Colon (tissue), 2 donors: ENCODE measurements around the gene EP300.
"Not testable (repeated sequence)": the region's sequence is repeated elsewhere in the genome, so short reads cannot be mapped to it uniquely, and the experiment has no call there.

Experiments
- FAIRE-seq: peaks from 2 replicates; lab custom pipeline; 2012; peaks lifted over from hg19 to GRCh38; lab: Jason Lieb, UNC
- donor health status: control.
- donor health status: control.

Gene EP300

DNA sequence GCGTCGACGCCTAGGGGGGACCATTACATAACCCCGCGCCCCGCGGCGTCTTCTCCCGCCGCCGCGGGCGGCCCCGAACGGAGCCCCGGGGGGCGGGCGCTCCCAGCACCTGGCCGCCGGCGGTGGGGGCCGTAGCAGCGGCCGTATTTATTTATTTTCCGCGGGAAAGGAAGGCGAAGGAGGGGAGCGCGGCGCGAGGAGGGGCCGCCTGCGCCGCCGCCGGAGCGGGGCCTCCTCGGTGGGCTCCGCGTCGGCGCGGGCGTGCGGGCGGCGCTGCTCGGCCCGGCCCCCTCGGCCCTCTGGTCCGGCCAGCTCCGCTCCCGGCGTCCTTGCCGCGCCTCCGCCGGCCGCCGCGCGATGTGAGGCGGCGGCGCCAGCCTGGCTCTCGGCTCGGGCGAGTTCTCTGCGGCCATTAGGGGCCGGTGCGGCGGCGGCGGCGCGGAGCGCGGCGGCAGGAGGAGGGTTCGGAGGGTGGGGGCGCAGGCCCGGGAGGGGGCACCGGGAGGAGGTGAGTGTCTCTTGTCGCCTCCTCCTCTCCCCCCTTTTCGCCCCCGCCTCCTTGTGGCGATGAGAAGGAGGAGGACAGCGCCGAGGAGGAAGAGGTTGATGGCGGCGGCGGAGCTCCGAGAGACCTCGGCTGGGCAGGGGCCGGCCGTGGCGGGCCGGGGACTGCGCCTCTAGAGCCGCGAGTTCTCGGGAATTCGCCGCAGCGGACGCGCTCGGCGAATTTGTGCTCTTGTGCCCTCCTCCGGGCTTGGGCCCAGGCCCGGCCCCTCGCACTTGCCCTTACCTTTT lies at the start of gene EP300:
Gene EP300, plus strand, starts transcription at position 570 of the 795 bp plus-strand sequence. CDS start 413 bp downstream, outside the sequence.
- no peak for FAIRE-seq

DNA sequence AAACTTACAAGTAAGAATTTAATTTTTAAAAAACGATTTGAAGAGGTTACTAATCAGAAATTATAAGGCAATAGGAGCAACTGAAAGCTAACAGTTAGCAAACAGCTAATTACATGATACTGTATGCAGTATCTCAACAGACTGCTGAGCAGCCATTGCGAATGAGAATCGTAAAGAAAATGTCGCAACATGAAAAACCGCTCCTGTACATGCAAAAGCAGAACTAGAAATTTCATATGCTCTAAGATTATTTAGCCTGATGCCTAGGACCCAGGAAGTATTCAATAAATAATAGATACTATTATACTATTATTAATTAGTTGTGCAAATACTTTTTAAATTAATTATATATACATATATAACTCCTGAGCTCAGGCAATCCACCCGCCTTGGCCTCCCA lies 48.7 kb upstream of the EP300 start:
- FAIRE-seq: no peak

DNA sequence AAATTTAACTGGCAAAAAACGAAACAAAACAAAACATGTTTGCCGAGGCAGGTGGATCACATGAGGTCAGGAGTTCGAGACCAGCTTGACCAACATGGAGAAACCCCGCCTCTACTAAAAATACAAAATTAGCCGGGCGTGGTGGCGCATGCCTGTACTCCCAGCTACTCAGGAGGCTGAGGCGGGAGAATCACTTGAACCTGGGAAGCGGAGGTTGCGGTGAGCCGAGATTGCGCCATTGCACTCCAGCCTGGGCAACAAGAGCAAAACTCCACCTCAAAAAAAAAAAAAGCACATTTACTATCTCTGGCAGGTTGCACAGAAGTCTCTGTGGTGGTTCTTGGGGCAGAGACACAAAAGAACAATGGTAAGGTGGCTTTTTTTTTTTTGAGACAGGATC lies 46.8 kb upstream of the EP300 start:
- FAIRE-seq: not testable (repeated sequence)

- no peak for FAIRE-seq
These were observed 44.6 kb upstream of the EP300 start for GRCh38 chr22:41047801-41048211.

DNA sequence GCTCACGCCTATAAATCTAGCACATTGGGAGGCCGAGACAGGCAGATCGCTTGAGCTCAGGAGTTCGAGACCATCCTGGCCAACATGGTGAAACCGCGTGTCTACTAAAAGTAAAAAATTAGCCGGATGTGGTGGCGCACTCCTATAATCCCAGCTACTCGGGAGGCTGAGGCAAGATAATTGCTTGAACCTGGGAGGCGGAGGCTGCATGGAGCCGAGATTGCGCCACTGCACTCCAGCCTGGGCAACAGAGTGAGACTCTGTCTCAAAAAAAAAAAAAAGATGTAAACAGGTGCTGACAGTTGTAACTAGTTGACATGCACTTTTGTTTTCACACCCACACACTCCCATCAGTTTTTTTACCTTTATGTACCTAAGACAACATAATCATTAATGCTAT lies 44.0 kb upstream of the EP300 start:
- not testable (repeated sequence) for FAIRE-seq

- no peak for FAIRE-seq
These were observed 43.3 kb upstream of the EP300 start for GRCh38 chr22:41048791-41049717.

DNA sequence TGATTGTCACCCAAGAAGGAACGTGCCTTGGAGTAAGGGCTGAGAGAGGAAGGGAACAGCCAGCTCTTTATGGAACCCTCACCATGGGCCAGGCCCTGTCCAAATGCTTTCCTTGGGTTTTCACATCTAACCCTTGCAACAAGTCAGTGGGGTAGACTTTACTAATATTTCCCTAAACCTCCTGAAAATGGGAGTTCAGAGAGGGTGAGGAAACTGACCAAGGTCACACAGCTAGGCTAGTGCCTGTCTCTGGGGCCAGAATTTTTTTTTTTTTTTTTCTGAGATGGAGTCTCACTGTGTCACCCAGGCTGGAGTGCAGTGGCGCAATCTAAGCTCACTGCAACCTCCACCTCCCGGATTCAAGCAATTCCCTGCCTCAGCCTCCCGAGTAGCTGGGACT lies 42.6 kb upstream of the EP300 start:
- not testable (repeated sequence) for FAIRE-seq

- no peak for FAIRE-seq
These were observed 41.5 kb upstream of the EP300 start for GRCh38 chr22:41050883-41051282.

DNA sequence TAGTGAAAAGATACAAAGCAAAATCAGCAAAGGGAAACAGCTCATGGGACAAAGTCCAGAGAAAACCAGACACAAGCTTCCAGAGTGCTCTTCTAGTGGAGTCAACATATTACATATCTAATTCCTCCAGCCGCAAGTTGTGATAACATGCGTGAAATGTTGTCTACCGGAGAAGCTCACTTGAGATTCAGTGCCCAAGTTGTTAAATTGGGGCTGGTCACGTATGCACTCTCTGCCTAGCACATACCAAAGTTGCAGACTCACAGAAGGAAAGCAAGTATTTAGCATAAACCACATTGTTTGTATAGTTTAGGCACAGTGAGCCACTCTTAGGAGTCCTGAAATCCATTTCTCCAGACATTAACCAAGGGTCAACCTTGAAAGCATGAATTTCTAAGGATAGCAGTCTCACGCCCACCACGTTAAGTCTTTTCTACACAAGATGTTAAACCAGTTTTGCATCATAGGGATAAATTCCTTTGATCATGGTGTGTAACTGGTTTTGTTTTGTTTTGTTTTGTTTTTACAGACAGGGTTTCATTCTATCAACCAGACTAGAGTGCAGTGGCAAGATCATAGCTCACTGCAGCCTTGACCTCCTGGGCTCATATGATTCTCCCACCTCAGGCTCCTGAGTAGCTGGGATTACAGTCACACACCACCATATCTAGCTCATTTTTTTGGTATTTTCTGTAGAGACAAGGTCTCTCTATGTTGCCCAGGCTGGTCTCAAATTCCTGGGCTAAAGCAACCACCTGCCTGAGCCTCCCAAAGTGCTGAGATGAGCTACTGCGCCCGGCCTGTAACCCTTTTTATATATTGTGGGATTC lies 39.5 kb upstream of the EP300 start:
- FAIRE-seq: no peak

DNA sequence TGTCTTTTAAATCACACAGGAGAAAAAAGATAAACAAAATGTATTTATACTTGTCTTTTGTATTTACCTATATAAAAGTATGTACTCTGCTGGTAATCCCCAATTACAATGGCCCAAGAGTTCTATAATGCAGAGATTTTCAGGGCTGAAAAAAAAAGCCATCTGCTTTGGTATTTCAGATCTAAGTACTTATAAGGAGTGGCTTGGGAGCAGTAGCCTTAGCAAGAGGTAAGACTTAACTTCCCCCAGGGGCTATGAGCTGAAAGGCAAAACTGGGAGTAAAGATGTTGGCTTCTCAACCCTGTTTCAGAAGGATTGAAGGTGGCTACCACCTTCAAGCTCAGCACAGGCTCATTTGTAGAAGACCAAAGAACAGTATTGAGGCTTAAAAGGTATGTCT lies 35.3 kb upstream of the EP300 start:
- no peak for FAIRE-seq

DNA sequence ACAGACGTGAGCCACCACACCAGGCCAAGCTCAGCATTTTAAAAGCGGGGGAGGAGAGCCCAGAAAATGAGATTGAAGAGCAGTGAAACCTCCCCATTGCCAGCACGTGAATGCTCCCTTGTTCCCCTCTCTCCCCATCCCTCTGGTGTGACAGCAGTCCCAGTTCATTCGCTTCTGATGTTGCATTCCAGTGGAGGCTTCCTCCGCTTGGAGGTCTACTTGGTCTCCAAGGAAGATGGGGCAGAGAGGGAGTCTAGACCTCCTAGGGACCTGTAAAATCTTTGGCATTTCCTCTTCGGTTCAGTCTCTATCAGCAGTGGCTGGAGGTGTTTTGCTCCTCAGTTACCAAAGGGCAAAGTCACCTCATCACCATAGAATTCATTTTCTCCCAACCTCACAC lies 30.2 kb upstream of the EP300 start:
- FAIRE-seq: no peak

DNA sequence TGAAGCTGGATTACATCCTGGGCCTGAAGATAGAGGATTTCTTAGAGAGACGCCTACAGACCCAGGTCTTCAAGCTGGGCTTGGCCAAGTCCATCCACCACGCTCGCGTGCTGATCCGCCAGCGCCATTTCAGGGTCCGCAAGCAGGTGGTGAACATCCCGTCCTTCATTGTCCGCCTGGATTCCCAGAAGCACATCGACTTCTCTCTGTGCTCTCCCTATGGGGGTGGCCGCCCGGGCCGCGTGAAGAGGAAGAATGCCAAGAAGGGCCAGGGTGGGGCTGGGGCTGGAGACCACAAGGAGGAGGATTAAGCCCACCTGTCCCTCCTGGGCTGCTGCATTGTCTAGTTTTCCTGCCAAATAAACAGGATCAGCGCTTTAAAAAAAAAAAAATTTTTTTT lies 28.1 kb upstream of the EP300 start:
- not testable (repeated sequence) for FAIRE-seq

GRCh38 chr22:41066341-41066740 lies 26.1 kb upstream of the EP300 start:
- not testable (repeated sequence) for FAIRE-seq

DNA sequence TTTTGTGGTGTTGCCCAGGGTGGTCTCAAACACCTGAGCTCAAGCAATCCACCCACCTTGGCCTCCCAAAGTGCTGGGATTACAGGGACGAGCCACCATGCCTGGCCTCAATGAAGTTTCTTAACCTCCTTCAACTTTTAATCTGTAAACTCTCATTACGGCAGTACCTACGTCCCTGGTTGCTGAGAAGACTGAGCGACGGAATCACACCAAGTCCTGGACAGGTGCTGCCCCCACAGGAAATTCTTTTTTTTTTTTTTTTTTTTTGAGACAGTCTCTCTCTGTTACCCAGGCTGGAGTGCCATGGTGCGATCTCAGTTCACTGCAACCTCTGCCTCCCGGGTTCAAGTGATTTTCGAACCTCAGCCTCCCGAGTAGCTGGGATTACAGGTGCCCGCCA lies 24.4 kb upstream of the EP300 start:
- not testable (repeated sequence) for FAIRE-seq

DNA sequence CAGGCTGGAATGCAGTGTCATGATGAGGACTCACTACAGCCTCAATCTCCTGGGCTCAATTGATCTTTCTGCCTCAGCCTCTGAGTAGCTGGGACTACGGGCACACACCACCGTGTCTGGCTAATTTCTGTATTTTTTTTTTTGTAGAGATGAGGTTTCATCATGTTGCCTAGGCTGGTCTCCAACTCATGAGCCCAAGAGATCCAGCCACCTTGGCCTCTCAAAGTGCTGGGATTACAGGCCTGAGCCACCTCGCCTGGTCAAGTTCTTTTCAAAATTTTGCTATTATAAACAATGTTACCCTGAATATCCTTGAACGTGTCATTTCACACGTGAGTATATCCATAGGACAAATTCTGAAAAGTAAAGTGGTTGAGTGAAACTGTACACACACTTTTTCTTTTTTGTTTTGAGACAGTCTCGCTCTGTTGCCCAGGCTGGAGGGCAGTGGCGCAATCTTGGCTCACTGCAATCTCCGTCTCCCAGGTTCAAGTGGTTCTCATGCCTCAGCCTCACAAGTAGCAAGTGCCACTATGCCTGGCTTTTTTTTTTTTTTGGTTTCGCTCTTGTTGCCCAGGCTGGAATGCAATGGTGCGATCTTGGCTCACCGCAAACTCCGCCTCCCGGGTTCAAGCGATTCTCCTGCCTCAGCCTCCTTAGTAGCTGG lies 21.6 kb upstream of the EP300 start:
- no peak for FAIRE-seq

DNA sequence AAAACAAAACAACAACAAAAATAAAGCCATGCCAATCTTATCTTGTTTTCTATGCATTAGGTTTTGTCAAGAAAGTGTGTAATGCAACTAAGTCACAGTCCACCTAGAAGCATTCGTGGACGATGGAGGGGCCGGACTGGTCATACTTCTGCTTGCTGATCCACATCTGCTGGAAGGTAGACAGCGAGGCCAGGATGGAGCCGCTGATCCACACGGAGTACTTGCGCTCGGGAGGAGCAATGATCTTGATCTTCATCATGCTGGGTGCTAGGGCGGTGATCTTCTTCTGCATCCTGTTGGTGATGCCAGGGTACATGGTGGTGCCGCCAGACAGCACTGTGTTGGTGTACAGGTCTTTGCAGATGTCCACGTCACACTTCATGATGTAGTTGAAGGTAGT lies 18.3 kb upstream of the EP300 start:
- no peak for FAIRE-seq

- no peak for FAIRE-seq
These were observed 17.9 kb upstream of the EP300 start for GRCh38 chr22:41074466-41074865.

- FAIRE-seq: no peak
These were observed 17.3 kb upstream of the EP300 start for GRCh38 chr22:41074941-41075710.

DNA sequence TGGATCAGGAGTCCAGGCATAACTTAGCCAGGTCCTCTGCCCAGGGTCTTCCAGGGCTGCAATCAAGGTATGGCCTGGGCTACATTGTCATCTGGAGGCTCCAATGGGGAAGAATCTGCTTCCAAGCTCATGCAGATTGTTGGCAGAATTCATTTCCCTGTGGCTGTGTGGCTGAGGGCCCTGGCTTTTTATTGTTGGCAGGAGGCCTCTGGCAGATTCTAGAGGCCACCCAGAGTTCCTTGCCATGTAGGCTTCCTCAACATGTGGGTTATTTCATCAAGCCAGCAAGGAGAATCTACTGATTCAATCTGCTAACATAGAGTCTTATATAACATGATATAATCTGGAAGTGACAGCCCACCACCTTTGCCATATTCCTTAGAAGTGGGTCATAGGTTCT lies 16.4 kb upstream of the EP300 start:
- FAIRE-seq: no peak

DNA sequence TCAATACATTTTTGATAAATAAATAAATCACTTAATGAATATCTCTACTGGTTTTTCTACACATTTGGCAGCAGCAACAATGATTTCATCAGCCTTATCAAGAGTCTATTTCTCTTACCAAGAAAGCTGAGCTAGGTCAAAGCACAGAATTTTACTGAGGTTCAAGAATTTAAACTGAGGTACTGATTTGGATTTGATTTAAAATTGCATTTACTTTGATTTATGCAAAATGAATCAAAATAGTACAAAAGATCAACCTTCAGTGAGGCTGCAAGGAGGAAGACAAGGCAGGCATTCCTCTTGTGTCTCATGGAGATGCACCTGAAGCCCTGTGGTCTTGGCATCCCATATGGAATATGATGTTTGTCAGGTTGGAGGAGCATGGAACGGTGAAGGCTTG lies 15.5 kb upstream of the EP300 start:
- no peak for FAIRE-seq

- no peak for FAIRE-seq
These were observed 13.5 kb upstream of the EP300 start for GRCh38 chr22:41078931-41079330.
